GM19043 (cell line): ENCODE data around the gene CHSY1.
A peak's percentile ranks its signal among the peaks of the same experiment; 100 is the strongest.

Experiments
- ATAC-seq: cut with Tn5 transposase; IDR thresholded peaks from one replicate; pipeline ENCODE4 v1.9.1; 2021; ENCODE audit warnings: low read depth; ENCODE audit not compliant: unreplicated experiment

The CHSY1 gene

GRCh38 chr15:101175401-101175800 is 76.4 kb downstream of the CHSY1 start:
- no peak for ATAC-seq

- no peak for ATAC-seq
Measured at GRCh38 chr15:101174152-101174920, 77.5 kb downstream of the CHSY1 start.

- ATAC-seq, result no peak
Measured at GRCh38 chr15:101173233-101174119, 78.4 kb downstream of the CHSY1 start.

- no peak for ATAC-seq
Measured at GRCh38 chr15:101172501-101173071, 79.3 kb downstream of the CHSY1 start.

GRCh38 chr15:101171954-101172353 is 79.9 kb downstream of the CHSY1 start:
- no peak for ATAC-seq

- no peak for ATAC-seq
Measured at GRCh38 chr15:101170568-101171350, 81.1 kb downstream of the CHSY1 start.

GRCh38 chr15:101169495-101170071 is 82.3 kb downstream of the CHSY1 start:
- ATAC-seq, result no peak

GRCh38 chr15:101168898-101169494 is 82.9 kb downstream of the CHSY1 start:
- ATAC-seq, result no peak

- ATAC-seq, result no peak
Measured at GRCh38 chr15:101168463-101168824, 83.4 kb downstream of the CHSY1 start.

- ATAC-seq, result peak; percentile 74
Measured at GRCh38 chr15:101167753-101168462, 83.9 kb downstream of the CHSY1 start.

GRCh38 chr15:101167411-101167752 is 84.5 kb downstream of the CHSY1 start:
- ATAC-seq, result no peak

- ATAC-seq, result no peak
Measured at GRCh38 chr15:101165905-101166471, 85.9 kb downstream of the CHSY1 start.

- ATAC-seq, result no peak
Measured at GRCh38 chr15:101162701-101163483, 89.0 kb downstream of the CHSY1 start.

GRCh38 chr15:101161656-101162055 is 90.2 kb downstream of the CHSY1 start:
- no peak for ATAC-seq

- no peak for ATAC-seq
Measured at GRCh38 chr15:101159936-101160815, 91.7 kb downstream of the CHSY1 start.

- no peak for ATAC-seq
Measured at GRCh38 chr15:101159096-101159935, 92.5 kb downstream of the CHSY1 start.
